ENCODE data around the gene RAP1A.

DNA sequence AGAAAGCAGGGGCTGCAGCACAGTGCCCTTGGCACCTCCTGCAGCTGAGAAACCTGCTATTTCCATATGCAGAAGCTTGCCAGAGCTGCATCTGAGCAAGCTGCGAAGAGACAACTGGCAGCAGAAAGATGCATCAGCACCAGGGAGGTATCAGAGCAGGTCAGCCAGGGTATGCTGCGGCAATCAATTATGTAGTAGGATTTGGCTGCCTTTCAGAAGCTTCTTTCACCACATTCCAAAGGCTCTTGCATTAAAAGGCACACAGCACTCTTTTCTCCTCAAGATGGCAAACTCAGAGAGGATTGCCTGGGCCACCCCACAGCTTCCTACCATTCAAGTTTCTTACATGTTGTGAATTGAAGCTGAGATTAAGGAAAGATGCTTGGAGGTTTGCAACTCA is 47.6 kb upstream of the RAP1A start:
- TF ChIP-seq, protein P1, sequence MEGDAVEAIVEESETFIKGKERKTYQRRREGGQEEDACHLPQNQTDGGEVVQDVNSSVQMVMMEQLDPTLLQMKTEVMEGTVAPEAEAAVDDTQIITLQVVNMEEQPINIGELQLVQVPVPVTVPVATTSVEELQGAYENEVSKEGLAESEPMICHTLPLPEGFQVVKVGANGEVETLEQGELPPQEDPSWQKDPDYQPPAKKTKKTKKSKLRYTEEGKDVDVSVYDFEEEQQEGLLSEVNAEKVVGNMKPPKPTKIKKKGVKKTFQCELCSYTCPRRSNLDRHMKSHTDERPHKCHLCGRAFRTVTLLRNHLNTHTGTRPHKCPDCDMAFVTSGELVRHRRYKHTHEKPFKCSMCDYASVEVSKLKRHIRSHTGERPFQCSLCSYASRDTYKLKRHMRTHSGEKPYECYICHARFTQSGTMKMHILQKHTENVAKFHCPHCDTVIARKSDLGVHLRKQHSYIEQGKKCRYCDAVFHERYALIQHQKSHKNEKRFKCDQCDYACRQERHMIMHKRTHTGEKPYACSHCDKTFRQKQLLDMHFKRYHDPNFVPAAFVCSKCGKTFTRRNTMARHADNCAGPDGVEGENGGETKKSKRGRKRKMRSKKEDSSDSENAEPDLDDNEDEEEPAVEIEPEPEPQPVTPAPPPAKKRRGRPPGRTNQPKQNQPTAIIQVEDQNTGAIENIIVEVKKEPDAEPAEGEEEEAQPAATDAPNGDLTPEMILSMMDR (IDR thresholded peaks at IDR 0.05; ENCODE audit: borderline replicate concordance, extremely low read depth, low read length, poor library complexity, severe bottlenecking), result no peak
- TF ChIP-seq EZH2 (IDR thresholded peaks at IDR 0.05; ENCODE audit: borderline replicate concordance, low read depth, low read length, severe bottlenecking), result no peak

Measured in DND-41 (cell line).